Stimulated activated CD8-positive, alpha-beta memory T cell treated with anti-CD3 and anti-CD28 coated beads, Interleukin-7, amount 100 ng/mL, for 24 hours (primary cell): ENCODE results near the gene PREP.

Experiments used
- DNase-seq: peaks from one replicate; pipeline ENCODE4 v3.0.0-alpha.2; 2020; ENCODE audit warnings: low read depth

The PREP gene

DNA sequence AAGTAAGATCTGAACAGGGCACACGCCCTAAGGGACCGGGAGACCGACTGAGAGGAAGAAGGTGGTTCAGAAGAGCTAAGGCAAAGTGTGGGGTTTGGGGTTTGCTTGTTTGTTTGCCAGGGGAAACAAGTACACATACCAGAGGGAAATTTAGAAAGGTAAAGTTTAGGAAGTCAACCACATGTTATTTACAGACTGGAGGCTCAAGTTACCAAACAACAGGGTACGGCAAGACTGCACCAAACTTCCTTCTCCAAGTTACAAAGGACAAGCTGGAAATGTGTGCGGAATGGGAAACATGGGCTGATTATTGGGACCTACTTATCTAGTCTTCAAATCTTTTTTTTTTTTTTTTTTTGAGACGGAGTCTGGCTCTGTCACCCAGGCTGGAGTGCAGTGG lies 11.2 kb downstream of the PREP start:
- no peak for DNase-seq

GRCh38 chr6:105389543-105389942 lies 13.3 kb downstream of the PREP start:
- DNase-seq = no peak

DNA sequence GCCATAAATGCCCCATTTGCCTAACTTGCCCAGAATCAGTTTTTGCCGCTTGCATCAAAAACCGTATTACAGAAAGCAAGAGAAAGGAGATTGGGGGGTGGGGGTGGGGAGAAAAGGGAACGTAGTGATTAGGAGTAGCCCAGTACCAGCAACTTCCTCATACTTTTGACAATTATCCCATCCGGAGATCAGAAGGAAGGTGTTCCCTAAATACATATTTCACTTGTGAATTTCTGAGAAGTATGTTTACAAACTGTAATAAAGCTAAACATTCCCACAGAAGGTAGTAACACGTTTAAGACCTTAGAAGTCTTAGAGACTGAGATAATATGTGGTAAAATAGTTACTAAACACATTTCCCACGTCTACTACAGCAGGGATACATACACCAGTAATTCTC lies 14.5 kb downstream of the PREP start:
- no peak for DNase-seq

GRCh38 chr6:105384004-105384403 lies 18.9 kb downstream of the PREP start:
- no peak for DNase-seq

- no peak for DNase-seq
Observed at GRCh38 chr6:105382958-105383357, 19.9 kb downstream of the PREP start.

GRCh38 chr6:105382496-105382895 lies 20.4 kb downstream of the PREP start:
- DNase-seq = no peak

DNA sequence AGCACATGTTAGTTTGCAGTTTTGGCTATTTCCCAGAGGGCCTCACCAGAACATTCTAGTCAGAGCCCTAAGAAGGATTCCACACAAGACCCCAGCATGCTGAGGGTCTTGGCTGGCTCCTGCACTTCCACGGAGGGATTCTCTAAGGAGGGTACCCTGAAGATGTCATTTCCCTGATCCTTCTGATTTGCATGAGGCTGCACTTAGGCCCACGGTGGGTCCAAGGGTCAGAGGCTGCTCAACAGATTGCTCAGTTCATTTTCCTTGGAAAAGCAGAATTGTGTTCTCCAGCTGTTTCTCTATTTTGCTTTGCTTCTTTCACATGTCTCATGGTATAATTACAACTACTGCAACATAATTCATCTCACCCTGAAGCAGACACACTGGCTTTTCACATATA lies 22.2 kb downstream of the PREP start:
- DNase-seq = no peak

- DNase-seq = no peak
Observed at GRCh38 chr6:105375797-105376196, 27.1 kb downstream of the PREP start.

GRCh38 chr6:105374010-105374420 lies 28.9 kb downstream of the PREP start:
- no peak for DNase-seq

- DNase-seq = no peak
Observed at GRCh38 chr6:105373481-105373880, 29.4 kb downstream of the PREP start.

- no peak for DNase-seq
Observed at GRCh38 chr6:105372849-105373182, 30.1 kb downstream of the PREP start.

DNA sequence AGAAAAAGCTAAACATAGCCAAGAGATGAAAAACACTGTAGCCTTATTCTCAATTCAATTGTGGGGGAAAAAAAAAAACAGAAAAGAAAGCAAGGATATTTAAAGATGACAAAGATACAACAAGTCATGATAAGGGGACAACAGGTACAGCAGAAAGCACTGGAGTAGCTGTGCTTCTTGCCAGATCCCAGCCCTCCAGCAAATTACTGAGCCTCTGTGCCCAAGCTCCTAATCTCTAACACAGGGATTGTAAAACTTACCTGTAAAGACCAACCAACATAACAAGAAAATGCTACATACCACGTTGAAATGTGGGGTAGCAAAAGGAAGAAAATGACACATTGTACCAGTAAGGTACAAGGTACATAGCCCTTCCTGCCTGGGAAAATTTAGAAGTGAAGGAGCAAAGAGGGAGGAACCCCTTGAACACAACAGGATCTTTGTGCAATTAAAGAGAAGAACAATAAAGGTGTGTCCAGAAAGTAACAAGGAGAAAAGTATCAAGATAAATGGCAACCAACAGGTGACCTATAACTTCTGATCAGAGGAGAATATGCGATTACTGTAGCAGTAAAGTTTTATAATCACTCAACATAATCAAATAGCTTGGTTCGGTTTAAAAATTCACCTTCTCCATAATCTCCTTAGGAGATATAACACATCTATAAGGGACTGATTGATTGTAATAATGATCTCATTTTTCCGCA lies 30.6 kb downstream of the PREP start:
- no peak for DNase-seq

DNA sequence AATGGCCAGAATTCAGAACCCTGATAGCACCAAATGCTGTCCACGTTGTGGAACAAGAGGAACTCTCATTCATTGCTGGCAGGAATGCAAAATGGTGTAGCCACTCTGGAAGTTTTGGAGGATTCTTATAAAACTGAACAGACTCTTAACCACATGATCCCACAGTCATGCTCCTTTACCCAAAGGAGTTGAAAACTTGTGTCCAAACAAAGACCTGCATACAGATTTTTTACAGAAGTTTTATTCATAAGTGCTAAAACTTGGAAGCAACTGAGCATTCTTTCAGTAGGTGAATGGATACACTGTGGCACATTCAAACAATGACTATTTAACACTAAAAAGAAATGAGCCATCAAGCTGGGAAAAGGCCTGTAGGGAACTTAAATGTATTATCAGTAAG lies 32.5 kb downstream of the PREP start:
- DNase-seq = no peak

DNA sequence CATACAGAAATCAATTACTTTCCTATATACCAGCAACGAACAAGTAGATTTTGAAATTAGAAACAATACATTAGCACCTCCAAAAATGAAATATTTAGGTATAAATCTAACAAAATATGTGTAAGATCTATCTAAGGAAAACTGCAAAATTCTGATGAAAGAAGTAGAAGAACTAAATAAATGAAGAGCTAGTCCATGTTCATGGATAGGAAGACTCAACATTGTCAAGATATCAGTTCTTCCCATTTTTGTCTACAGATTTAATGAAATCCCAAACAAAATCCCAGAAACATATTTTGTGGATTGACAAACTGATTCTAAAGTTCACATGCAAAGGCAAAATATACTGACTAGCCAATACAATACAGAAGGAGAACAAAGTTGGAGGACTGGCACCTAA lies 33.7 kb downstream of the PREP start:
- DNase-seq = no peak

- no peak for DNase-seq
Observed at GRCh38 chr6:105364243-105364642, 38.6 kb downstream of the PREP start.

GRCh38 chr6:105363100-105363754 lies 39.7 kb downstream of the PREP start:
- no peak for DNase-seq

- no peak for DNase-seq
Observed at GRCh38 chr6:105359419-105360370, 43.2 kb downstream of the PREP start.

GRCh38 chr6:105357165-105357564 lies 45.7 kb downstream of the PREP start:
- no peak for DNase-seq

DNA sequence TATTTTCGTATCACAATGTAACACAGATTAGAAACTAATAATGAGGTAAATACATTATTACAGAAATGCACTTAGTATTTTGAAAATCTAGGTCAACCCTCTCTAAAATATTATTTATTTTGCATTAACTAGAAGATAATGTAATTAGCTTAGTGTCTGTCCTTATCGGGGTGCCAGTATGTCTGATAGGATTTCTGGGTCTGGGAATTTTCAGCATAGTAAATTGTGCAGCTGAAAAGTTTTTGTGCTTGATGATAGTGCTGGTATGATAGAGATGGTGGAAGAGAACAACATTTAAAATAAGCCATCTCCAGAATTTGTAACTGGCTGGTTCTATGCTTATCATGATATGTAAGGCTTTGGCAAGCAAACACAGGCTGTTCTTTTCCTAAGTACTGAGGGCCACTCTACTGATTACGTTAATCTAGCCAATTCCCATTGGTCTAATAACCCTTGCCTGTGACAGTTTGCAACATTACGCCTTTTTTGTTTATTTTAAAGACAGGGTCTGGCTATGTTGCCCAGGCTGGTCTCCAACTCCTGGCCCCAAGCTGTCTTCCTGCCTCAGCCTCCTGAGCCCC lies 50.8 kb downstream of the PREP start:
- no peak for DNase-seq

- DNase-seq = no peak
Observed at GRCh38 chr6:105348897-105349296, 54.0 kb downstream of the PREP start.

DNA sequence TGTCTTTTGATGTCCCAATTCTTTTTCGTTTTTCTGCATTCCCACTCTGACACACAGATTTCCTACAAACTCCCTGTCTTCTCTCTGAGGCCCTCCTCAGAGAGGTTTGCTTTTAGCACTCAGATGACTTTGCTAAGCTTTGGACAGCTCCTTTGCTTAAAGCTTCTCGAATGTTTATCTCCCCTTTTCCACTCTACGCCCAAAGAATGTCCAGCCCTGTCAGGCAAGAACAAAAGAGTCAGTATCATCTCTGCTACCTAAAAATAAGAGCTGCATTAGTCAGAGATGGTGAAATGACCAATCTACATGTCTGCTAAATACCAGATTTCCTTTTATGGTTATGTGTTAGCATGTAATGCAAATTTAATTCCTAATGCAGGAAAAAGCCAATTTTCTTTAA lies 56.8 kb downstream of the PREP start:
- no peak for DNase-seq

GRCh38 chr6:105345506-105345905 lies 57.4 kb downstream of the PREP start:
- DNase-seq = no peak
